ENCODE results near the gene C2orf69.

The C2orf69 gene

DNA sequence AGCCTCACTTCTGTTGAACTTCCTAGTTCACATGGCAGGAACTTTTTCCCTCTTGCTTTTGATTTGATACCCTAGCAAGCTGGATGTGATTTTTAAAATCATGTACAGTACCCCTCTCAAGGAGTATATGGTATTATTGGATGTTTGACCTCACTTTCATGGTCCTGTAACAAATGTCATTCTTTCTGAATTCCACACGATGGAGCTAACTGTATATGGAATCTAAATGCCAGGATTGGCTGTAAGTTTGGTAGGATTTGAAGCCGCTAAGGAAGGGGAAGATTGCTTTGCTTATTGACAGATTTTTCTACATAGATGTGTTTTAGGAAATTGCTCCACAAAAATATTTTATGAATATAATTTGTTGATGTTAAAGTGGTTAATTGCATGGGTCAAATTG lies 62.6 kb downstream of the C2orf69 start:
- DNase-seq: no peak

DNA sequence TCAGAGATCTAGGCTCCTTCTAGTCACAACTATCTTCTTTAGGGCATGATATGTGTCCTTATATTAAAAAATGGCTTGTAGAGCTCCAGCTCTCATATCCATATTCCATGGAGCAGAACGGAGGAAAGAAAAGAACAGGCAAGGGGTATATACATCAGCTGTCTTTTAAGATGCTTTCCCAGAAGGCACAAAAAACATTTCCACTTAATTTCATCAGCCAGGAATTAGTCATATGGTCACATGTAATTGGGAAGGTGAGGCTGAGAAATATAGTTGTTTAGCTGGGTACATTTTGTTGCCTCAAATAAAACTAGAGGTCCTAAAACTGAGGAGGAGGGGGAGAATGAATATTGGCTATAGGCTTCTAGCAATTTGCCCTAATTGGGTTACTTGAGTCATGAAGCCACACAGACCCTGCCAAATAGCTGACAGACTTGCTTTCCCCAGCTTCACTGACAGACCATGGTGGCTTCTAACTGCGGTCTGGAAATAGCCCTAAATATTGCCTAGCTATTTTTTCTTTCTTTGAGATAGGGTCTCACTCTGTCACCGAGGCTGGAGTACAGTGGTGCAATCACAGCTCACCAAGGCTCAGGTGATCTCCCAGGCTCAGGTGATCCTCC lies 64.3 kb downstream of the C2orf69 start:
- DNase-seq: no peak

All from NCI-H187 treated with DMSO at 0.1 percent for 48 hours (cell line).